HEK293 (cell line): ENCODE measurements around the gene TMEM72.

ENCODE experiments used
- ATF2 ChIP-seq: fragments of 450-650 bp; formaldehyde crosslinking; IDR thresholded peaks from 2 replicates; pipeline ENCODE4 v1.5.1; 2016; ENCODE audit warnings: missing biosample characterization, missing genetic modification characterization, low read depth
- CTCF ChIP-seq: fragments of 450-650 bp; formaldehyde crosslinking; IDR thresholded peaks from 2 replicates; pipeline ENCODE4 v1.5.1; 2016; ENCODE audit warnings: missing biosample characterization, missing genetic modification characterization
- GLIS2 ChIP-seq: fragments of 450-650 bp; formaldehyde crosslinking; IDR thresholded peaks from 2 replicates; pipeline ENCODE4 v1.5.1; 2016; ENCODE audit warnings: missing biosample characterization, missing genetic modification characterization
- PRDM6 ChIP-seq: fragments of 450-650 bp; formaldehyde crosslinking; IDR thresholded peaks from 2 replicates; pipeline ENCODE4 v1.5.1; 2017; ENCODE audit warnings: missing biosample characterization, missing genetic modification characterization
- TCF7L2 ChIP-seq: IDR thresholded peaks from 2 replicates; pipeline ENCODE4 v1.6.1; 2011; ENCODE audit warnings: low read depth, mild to moderate bottlenecking, inconsistent platforms, low read length, moderate library complexity, borderline replicate concordance
- ZNF514 ChIP-seq: fragments of 450-650 bp; formaldehyde crosslinking; IDR thresholded peaks from 2 replicates; pipeline ENCODE4 v1.5.1; 2016; ENCODE audit warnings: missing biosample characterization, missing genetic modification characterization
- ZNF76 ChIP-seq: fragments of 450-650 bp; formaldehyde crosslinking; IDR thresholded peaks from 2 replicates; pipeline ENCODE4; 2016; ENCODE audit warnings: low read depth, missing biosample characterization, missing genetic modification characterization, borderline replicate concordance

DNA sequence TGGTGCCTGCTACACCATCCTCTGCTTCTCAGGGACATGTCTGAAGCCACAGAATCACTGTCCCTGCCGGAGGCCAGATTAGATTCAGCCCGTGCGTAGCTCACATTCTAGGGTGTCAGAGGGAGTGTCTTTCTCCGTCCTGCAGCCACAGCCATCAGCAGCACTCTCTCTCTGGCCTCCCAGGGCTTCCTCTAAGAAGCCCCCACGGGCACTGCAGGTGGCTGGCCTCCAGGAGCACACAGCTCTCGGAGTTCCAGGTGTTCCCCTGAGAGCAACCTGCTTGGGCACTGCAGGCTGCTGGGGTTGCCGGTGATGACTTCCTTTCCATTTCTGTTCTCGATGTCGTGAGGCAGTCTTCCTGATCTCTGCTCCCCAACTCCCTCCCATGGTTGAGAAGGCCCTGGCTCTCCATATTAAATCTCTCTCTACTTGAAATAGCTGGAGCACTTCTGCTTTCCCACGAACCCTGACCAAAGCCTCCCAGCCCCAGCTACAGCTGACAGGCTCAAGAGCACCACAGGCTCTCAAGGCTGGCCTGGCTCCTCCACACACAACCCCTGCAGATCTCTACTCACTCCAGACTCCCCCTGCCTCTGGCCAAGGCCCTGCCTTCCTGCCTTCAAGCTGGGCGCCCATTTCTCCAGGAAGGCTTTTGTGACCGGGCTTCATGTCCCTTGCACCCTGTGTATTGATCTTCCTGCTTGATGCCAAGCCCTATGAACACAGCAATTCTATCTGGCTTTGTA lies 49.0 kb upstream of the TMEM72 start:
- no peak for TF ChIP-seq CTCF
- no peak for TF ChIP-seq ZNF76 (tag by site-specific recombination)
- no peak for TF ChIP-seq ATF2
- TF ChIP-seq PRDM6 (tag by site-specific recombination) = no peak
- TF ChIP-seq ZNF514 (tag by site-specific recombination) = no peak
- TF ChIP-seq GLIS2 (tag by site-specific recombination) = no peak
- TF ChIP-seq TCF7L2 = no peak
